ENCODE results near the gene MSH6.

- TF ChIP-seq POLR2A (IDR thresholded peaks at IDR 0.05; ENCODE audit: low read length) (no peak), GATA1 (IDR thresholded peaks at IDR 0.05; ENCODE audit: low read depth, low read length) (no peak)
Measured at GRCh38 chr2:47779426-47779790, 3.5 kb upstream of the MSH6 start.

All from erythroblast (primary cell).